Measurements from ENCODE around the gene VSX1. TPM values are rescaled to one million over a fixed set of nuclear protein-coding genes. Genes with fewer than 3 reads are reported as not detected.

VSX1 gene
- total RNA-seq, 1 donor from 2014 or later, result not detected

DNA sequence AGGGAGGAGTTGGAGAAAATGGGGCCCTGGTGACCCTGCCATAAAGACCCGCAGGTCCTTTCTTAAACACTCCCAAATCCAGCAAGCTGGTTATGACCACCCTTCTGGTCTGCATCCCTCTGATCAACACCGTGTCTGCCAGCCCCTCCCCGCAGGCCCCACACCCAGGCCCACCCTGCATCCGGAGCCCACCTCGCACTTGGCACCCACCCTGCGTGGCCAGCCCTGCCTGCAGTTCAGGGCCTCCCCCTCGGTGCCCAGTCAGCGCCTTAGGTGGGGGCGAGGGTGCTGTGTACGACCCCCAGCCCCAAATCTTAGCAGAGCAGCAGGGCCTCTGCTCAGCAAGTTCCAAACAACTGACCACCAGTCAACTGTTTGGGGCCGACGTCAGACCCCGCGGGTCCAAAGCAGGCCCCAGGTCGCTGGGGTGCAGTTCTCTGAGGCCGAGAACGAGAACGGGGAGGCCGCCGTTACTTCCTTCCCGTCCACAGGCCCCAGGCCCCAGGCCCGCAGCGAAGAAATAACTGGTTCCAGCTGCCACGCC, 25.2 kb downstream of the VSX1 start:
- no peak for DNase-seq
- peak overlapping the region; percentile 64 for H3K4me3 Mint-ChIP-seq (ENCODE audit: unreplicated experiment)
- peaks cover 9% of the 10 kb centered on the region for H3K9me3 Mint-ChIP-seq (ENCODE audit: unreplicated experiment)
- peaks cover 19% of the 10 kb centered on the region for H3K27me3 Mint-ChIP-seq (ENCODE audit: unreplicated experiment)
- H3K36me3 Mint-ChIP-seq (ENCODE audit: unreplicated experiment), result no peaks in the 10 kb centered on the region
- H3K27ac Mint-ChIP-seq (ENCODE audit: unreplicated experiment), result no peak overlapping the region
- no peaks in the 10 kb centered on the region for H3K4me1 Mint-ChIP-seq (ENCODE audit: low read depth, unreplicated experiment)
- TF ChIP-seq, protein P1, sequence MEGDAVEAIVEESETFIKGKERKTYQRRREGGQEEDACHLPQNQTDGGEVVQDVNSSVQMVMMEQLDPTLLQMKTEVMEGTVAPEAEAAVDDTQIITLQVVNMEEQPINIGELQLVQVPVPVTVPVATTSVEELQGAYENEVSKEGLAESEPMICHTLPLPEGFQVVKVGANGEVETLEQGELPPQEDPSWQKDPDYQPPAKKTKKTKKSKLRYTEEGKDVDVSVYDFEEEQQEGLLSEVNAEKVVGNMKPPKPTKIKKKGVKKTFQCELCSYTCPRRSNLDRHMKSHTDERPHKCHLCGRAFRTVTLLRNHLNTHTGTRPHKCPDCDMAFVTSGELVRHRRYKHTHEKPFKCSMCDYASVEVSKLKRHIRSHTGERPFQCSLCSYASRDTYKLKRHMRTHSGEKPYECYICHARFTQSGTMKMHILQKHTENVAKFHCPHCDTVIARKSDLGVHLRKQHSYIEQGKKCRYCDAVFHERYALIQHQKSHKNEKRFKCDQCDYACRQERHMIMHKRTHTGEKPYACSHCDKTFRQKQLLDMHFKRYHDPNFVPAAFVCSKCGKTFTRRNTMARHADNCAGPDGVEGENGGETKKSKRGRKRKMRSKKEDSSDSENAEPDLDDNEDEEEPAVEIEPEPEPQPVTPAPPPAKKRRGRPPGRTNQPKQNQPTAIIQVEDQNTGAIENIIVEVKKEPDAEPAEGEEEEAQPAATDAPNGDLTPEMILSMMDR (IDR thresholded peaks at IDR 0.05; ENCODE audit: partially characterized antibody, unreplicated experiment), result no peak

DNA sequence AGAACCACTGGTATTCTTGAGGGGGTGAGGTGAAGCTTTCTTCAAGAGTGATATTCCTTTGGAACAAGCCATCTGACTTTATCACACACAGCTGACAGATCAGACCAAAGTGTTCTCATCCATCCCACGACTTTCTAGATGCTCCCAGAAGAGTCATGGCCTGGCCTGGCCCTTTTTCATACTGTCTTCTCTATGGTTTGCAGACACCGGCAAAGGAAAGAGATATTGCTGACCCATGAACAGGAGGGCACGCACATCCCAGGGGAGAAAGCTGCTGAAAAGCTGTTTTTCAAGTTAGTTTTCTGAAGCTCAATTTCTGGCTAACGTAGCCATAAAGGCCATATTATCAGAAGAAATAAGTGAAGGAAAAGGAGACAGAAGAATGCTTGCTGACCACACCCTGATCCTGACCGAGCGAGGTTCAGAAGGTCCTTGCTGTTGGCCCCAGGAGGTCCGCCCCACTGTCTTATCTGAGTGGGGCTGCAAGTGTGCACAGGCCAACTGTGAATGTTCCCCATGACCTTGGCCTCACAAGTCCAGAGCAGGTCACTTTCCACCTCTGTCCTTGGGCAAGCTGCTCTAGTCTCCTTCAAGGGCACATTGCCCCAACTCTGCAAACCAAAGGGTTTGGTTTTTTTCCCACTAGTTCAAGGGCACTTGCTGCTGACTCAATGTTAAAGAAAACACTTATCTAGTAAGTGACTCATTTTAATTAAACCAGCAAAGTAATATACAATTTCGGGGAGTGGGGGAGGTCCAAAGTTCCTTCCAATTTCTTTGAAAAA, 26.0 kb downstream of the VSX1 start:
- TF ChIP-seq, protein P1 (IDR thresholded peaks at IDR 0.05; ENCODE audit: partially characterized antibody, unreplicated experiment), result no peak
- peaks cover 15% of the 10 kb centered on the region for H3K27me3 Mint-ChIP-seq (ENCODE audit: unreplicated experiment)
- H3K36me3 Mint-ChIP-seq (ENCODE audit: unreplicated experiment), result no peaks in the 10 kb centered on the region
- no peak for DNase-seq
- no peak overlapping the region for H3K27ac Mint-ChIP-seq (ENCODE audit: unreplicated experiment)
- peak overlapping the region; percentile 2 for H3K4me3 Mint-ChIP-seq (ENCODE audit: unreplicated experiment)
- peaks cover 9% of the 10 kb centered on the region for H3K9me3 Mint-ChIP-seq (ENCODE audit: unreplicated experiment)
- H3K4me1 Mint-ChIP-seq (ENCODE audit: low read depth, unreplicated experiment), result no peaks in the 10 kb centered on the region

DNA sequence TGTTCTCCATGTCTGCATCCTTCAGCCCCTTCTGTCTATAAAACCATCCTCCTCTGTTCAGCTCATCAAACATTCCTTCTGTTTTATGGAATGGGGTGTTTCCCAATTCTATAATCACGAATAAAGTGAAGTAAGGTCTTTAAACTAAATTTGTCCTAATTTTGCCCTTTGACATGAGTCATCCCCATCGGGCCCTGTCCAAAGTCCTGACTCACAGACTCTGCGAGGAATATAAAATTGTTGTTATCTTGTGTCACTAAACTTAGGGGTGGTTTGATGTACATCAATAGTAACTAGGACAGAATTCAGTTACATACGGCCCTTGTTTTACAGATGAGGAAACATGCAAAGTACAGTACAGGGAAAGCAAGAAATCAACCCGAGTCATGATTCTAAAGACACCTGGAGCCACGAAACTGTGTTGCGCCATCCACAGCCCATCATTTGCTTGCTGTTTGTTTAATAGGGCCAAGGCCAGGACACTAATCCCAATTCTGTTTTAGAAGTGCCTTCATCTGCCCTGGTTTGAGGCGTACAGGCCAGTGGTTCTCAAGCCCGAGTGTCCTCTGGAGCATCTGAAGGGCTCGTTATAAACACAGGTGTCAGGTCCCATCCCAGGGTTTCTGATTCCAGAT, 26.8 kb downstream of the VSX1 start:
- DNase-seq, result no peak
- TF ChIP-seq, protein P1 (IDR thresholded peaks at IDR 0.05; ENCODE audit: partially characterized antibody, unreplicated experiment), result no peak
- peaks cover 9% of the 10 kb centered on the region for H3K27me3 Mint-ChIP-seq (ENCODE audit: unreplicated experiment)
- no peaks in the 10 kb centered on the region for H3K36me3 Mint-ChIP-seq (ENCODE audit: unreplicated experiment)
- H3K4me3 Mint-ChIP-seq (ENCODE audit: unreplicated experiment), result no peak overlapping the region
- H3K9me3 Mint-ChIP-seq (ENCODE audit: unreplicated experiment), result peaks cover 9% of the 10 kb centered on the region
- H3K27ac Mint-ChIP-seq (ENCODE audit: unreplicated experiment), result no peak overlapping the region
- no peaks in the 10 kb centered on the region for H3K4me1 Mint-ChIP-seq (ENCODE audit: low read depth, unreplicated experiment)

DNA sequence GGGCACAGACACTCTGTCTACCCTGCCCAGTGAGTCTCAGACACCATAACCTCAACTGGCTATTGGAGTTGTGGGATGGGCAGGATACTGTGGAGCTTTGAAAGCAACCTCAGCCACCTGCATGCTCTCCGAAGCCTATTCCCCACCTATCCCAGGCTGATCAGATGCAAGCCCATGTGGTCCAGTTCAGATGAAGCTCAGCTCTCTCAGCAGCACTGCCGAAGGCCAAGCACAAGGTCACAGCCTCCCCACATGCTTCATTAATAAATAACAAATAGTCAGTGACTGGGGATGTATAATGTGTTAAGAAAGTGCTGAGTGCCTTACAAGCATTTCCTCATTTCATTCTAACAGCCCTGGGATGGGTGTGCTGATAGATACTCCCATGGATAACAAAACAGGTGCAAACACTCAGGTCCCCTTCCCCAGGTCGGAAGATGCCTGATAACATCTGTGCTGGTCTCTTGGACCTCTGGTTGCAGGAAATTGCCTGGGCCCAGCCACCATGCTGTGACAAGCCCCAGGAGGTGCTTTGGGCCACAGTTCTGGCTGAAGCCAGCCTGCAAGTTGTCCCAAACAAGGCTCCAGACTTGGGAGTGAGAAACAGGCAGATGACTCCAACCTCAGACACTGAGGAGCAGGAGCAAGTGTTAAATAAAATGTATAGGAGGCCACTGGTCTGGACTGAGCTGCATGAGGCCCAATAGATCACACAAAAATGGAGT, 27.7 kb downstream of the VSX1 start:
- DNase-seq, result no peak
- TF ChIP-seq, protein P1 (IDR thresholded peaks at IDR 0.05; ENCODE audit: partially characterized antibody, unreplicated experiment), result no peak
- no peaks in the 10 kb centered on the region for H3K4me1 Mint-ChIP-seq (ENCODE audit: low read depth, unreplicated experiment)
- no peak overlapping the region for H3K27ac Mint-ChIP-seq (ENCODE audit: unreplicated experiment)
- peaks cover 7% of the 10 kb centered on the region for H3K9me3 Mint-ChIP-seq (ENCODE audit: unreplicated experiment)
- peaks cover 7% of the 10 kb centered on the region for H3K27me3 Mint-ChIP-seq (ENCODE audit: unreplicated experiment)
- no peaks in the 10 kb centered on the region for H3K36me3 Mint-ChIP-seq (ENCODE audit: unreplicated experiment)
- no peak overlapping the region for H3K4me3 Mint-ChIP-seq (ENCODE audit: unreplicated experiment)

Data from glutamatergic neuron (in vitro differentiated cells).